IPS DF 6.9 (cell line): ENCODE measurements around the gene DDX6.
"Not testable (repeated sequence)": the region's sequence is repeated elsewhere in the genome, so short reads cannot be mapped to it uniquely, and the experiment has no call there.

ENCODE experiments used
- DNase-seq: peaks from one replicate; pipeline ENCODE4 v3.0.0-alpha.2; 2013; ENCODE audit warnings: low read depth, low spot score
- H3K27ac ChIP-seq: one replicate; pipeline ENCODE4 v1.5.1; 2013; ENCODE audit warnings: low read length, control low read depth
- H3K27me3 ChIP-seq: 2 replicates; pipeline ENCODE4 v1.6.1; 2013; ENCODE audit warnings: mild to moderate bottlenecking, low read length; ENCODE audit not compliant: control insufficient read depth, insufficient read depth
- H3K36me3 ChIP-seq: 2 replicates; pipeline ENCODE4 v1.6.1; 2013; ENCODE audit warnings: low read length; ENCODE audit not compliant: control insufficient read depth, insufficient read depth
- H3K4me1 ChIP-seq: 2 replicates; pipeline ENCODE4 v1.6.1; 2013; ENCODE audit warnings: low read length; ENCODE audit not compliant: control insufficient read depth, insufficient read depth
- H3K4me3 ChIP-seq: 2 replicates; pipeline ENCODE4 v1.5.1; 2013; ENCODE audit warnings: mild to moderate bottlenecking, low read length
- H3K9me3 ChIP-seq: 2 replicates; pipeline ENCODE4 v1.6.1; 2013; ENCODE audit warnings: low read length, inconsistent platforms; ENCODE audit not compliant: control insufficient read depth, insufficient read depth
- WGBS: extraction: QIAGEN DNeasy Blood & Tissue Kit; methylation state at CpG from one replicate; pipeline ENCODE4 v1.1.7; 2013; ENCODE audit warnings: mixed read lengths, missing lambda C conversion rate; ENCODE audit not compliant: insufficient read length, insufficient coverage; 5-methylcytosine and 5-hydroxymethylcytosine counted together

Gene DDX6

DNA sequence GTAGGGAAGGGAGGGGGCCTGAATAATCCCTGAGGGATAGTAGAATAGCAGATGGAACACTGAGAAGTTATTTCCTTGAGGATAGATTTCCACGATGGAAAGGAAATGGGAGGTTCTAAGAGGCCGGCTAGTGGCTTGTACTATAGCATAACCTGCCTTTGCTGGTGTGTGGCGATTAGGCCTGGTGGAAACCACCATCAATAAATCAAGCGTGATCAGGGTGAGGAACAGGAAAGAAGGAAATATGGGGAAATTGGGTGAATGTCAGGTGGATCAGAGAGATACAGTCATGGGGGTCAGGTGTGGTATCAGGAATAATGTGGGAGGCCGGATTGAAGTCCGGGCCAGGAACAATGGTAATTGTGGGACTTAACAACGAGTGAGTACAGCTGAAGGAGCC is 72.4 kb downstream of the DDX6 start:
- not testable (repeated sequence) for H3K27ac ChIP-seq, H3K4me3 ChIP-seq, H3K9me3 ChIP-seq, H3K27me3 ChIP-seq, DNase-seq, H3K36me3 ChIP-seq, H3K4me1 ChIP-seq
- no CpG with 5 or more reads among the region's 7 CpGs for WGBS

DNA sequence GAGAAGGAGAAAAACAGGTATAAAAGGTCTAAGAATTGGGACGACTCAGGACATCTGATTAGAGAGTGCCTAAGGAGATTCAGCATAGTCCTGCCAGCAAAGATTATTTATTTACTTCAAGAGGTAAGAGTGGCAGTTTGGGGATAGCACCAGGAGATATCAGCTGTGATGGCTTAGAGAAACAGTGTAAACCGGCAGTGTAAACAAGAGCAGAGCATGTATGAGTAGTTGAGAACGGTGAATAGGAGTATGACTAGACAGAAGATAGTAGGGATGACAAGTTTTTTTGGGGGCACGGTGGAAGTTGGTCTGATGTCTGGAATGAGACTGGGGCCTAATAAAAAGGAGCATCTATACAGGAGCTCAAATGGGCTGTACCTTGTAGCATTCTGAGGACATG is 73.2 kb downstream of the DDX6 start:
- WGBS = no CpG with 5 or more reads among the region's 4 CpGs
- H3K4me1 ChIP-seq, H3K27ac ChIP-seq, H3K4me3 ChIP-seq, H3K27me3 ChIP-seq, H3K36me3 ChIP-seq, DNase-seq, H3K9me3 ChIP-seq: not testable (repeated sequence)

DNA sequence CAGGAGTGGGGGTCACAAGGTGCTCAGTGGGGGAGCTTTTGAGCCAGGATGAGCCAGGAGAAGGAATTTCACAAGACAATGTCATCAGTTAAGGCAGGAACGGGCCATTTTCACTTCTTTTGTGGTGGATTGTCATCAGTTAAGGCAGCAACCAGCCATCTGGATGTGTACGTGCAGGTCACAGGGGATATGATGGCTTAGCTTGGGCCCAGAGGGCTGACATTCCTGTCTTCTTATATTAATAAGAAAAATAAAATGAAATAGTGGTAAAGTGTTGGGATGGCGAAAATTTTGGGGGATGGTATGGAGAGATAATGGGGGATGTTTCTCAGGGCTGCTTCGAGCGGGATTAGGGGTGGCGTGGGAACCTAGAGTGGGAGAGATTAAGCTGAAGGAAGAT is 73.7 kb downstream of the DDX6 start:
- not testable (repeated sequence) for DNase-seq, H3K27me3 ChIP-seq, H3K36me3 ChIP-seq, H3K4me1 ChIP-seq, H3K9me3 ChIP-seq, H3K4me3 ChIP-seq, H3K27ac ChIP-seq
- 100% methylated on average over 1 of the region's 6 CpGs for WGBS

DNA sequence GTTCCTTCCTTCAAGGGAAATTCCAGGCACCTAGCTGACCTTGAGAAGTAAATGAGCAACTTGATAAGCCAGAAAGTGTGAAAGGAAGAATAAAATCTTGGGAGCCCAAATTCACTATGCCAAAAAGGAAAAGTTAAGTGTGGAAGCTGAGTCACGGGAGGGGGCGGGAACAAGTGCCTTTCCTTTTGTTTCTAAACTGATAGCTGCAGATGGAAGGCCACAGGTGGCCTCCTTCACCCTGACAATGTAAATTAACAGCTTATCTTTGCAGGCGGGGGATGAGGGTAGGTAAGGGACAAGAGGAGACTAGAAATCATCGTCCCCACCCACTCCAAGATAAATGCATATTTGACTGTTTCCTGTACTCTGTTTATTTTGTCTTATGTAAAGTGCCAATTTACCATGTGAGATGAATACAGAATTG is 75.1 kb downstream of the DDX6 start:
- H3K4me1 ChIP-seq = peaks cover 2% of the 10 kb centered on the region; the same call in 1 of the 2 replicates
- H3K27ac ChIP-seq = peak overlapping the region; percentile 84
- DNase-seq = peak; percentile 83
- no peaks in the 10 kb centered on the region for H3K36me3 ChIP-seq
- no peaks in the 10 kb centered on the region for H3K27me3 ChIP-seq
- no peaks in the 10 kb centered on the region for H3K9me3 ChIP-seq
- H3K4me3 ChIP-seq = no peak overlapping the region
- no CpG with 5 or more reads among the region's 4 CpGs for WGBS

DNA sequence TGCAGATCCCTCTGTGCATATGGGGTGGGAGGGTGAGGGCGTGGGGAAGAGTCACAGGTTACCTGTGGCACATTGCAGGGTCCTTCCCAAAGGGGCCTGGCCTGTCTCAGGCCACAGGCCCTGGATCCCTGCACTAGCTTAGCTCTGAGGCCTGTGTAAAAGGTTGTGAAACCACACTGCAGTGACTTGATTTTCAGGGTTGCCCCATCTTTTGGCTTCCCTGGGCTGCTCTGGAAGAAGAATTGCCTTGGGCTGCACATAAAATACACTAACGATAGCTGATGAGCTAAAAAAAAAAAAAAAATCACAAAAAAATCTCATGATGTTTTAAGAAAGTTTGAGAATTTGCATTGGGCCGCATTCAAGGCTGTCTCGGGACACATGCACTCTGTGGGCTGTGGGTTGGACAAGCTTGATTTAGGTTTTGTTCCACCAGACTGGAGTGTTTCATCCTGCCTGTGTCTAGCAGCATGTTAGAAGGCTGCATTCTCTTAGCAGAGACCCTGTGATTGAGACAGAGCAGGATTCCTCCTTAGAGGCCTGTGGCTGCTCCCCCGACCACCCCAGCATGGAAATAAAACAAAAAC is 75.6 kb downstream of the DDX6 start:
- Histone ChIP-seq H3K27ac (peak overlapping the region; percentile 84), H3K9me3 (no peaks in the 10 kb centered on the region), H3K4me3 (no peak overlapping the region), H3K36me3 (no peaks in the 10 kb centered on the region), H3K4me1 (peaks cover 2% of the 10 kb centered on the region; the same call in 1 of the 2 replicates), H3K27me3 (no peaks in the 10 kb centered on the region)
- no CpG with 5 or more reads among the region's 5 CpGs for WGBS
- DNase-seq = no peak

DNA sequence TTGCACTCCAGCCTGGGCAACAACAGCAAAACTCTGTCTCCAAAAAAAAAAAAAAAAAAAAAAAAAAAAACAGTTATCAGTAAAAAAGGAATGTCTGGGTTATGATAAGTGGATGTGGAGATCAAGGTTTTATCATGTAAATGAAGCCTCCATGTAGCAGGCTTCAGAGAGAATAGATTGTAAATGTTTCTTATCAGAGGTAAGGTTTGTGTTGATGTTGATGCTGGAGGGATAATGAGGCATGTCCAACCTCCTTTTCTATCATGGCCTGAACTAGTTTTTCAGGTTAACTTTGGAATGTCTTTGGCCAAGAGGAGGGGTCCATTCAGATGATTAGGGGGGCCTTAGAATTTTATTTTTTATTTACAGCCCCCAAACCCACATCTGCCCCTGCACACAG is 76.1 kb downstream of the DDX6 start:
- Histone ChIP-seq H3K36me3 (no peaks in the 10 kb centered on the region), H3K4me1 (peaks cover 2% of the 10 kb centered on the region; the same call in 1 of the 2 replicates), H3K9me3 (no peaks in the 10 kb centered on the region), H3K27ac (peak overlapping the region; percentile 84), H3K27me3 (no peaks in the 10 kb centered on the region), H3K4me3 (no peak overlapping the region)
- no peak for DNase-seq

DNA sequence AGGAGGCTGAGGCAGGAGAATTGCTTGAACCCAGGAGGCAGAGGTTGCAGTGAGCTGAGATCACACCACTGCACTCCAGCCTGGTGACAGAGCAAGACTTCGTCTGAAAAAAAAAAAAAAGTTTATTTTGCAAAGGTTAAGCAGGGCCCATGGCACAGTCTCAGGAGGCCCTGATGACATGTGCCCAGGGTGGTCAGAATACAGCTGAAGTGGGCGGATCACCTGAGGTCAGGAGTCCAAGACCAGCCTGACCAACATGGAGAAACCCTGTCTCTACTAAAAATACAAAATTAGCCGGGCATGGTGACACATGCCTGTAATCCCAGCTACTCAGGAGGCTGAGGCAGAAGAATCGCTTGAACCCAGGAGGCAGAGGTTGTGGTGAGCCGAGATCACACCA is 76.5 kb downstream of the DDX6 start:
- WGBS = no CpG with 5 or more reads among the region's 5 CpGs
- not testable (repeated sequence) for H3K27ac ChIP-seq

DNA sequence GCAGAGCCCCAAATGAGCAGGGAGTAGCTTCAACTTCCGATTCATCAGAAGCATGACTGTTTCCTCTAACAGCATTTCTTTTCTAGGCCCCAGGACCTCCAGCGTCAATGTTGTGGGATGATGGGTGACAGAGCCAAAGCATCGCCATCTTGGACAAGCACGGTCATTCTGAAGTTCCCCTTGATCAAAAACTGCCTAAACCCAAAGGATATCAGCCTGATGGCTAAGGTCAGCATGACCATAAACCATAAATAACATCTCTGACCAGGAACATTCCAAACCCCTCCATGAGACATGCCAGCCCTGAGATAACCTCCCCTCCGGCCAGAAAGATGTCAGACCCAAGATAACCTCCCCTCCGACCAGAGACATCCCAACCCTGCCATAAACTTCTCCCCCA is 82.7 kb downstream of the DDX6 start:
- DNase-seq = no peak
- 0 out of 2 replicates have a peak, but pooled peaks cover 2% of the 10 kb centered on the region for H3K4me1 ChIP-seq
- no peak overlapping the region for H3K27ac ChIP-seq
- whole genome bisulfite sequencing = no CpG with 5 or more reads among the region's 6 CpGs
- H3K27me3 ChIP-seq = no peaks in the 10 kb centered on the region
- no peak overlapping the region for H3K4me3 ChIP-seq
- no peaks in the 10 kb centered on the region for H3K36me3 ChIP-seq
- no peaks in the 10 kb centered on the region for H3K9me3 ChIP-seq

More for the DNA sequence above, 76.5 kb downstream of the DDX6 start:
- not testable (repeated sequence) for H3K9me3 ChIP-seq, H3K4me3 ChIP-seq, H3K4me1 ChIP-seq, H3K27me3 ChIP-seq, DNase-seq, H3K36me3 ChIP-seq

DNA sequence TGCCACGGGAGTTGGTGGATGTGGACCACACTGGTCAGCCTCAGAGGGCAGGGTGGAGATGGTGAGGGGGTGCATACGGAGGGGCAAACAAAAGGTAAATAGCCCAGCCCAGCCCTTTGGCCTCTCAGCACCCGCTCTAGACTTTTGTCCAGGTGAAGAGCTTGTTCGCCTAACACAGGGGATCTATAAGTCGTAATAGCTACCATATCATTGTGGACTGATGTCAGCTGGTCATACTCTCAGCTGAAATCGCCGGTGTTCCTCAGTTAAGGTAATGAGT is 84.5 kb downstream of the DDX6 start:
- DNase-seq = no peak
- Histone ChIP-seq H3K4me1 (0 out of 2 replicates have a peak, but pooled peaks cover 2% of the 10 kb centered on the region), H3K9me3 (no peaks in the 10 kb centered on the region), H3K36me3 (no peaks in the 10 kb centered on the region), H3K4me3 (no peak overlapping the region), H3K27me3 (no peaks in the 10 kb centered on the region), H3K27ac (no peak overlapping the region)
- no CpG with 5 or more reads among the region's 7 CpGs for WGBS

DNA sequence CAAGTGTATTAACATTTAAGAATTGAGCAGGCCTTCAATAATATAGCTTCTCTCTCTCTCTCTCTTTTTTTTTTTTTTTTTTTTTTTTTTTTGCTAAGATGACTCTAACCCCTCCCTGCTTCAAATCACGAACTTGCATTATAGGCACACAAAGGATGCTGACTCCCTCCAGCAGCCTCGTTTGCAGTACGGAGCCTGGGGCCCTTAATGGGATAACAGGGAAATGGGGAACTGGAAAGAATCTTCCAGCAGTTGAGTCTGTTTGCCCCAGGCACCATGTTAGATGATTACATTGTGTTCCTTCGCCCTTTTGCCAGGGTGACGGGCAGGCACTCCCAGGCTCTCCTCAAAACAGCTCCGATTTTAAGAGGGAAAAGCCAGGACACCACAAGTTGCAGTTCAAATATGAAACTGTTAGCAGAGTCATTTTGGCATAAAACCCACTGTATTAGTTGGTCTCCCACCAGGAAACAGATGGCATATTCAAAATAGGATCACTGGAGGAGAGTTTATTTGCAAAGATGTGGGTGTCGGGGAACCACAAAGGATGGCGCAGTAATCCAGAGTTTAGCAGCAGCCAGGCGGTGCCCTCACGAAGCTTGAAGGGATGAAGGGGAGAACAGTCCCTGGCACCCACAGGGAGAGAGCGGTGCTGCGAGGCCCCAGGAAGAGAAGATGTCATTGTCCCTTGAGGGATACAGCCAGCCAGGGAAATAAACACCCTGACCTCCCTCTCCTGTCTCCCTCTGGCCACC is 85.0 kb downstream of the DDX6 start:
- DNase-seq = no peak
- H3K4me1 ChIP-seq = 0 out of 2 replicates have a peak, but pooled peaks cover 2% of the 10 kb centered on the region
- no peaks in the 10 kb centered on the region for H3K9me3 ChIP-seq
- no peak overlapping the region for H3K27ac ChIP-seq
- H3K4me3 ChIP-seq = no peak overlapping the region
- no CpG with 5 or more reads among the region's 12 CpGs for WGBS
- H3K36me3 ChIP-seq = no peaks in the 10 kb centered on the region
- no peaks in the 10 kb centered on the region for H3K27me3 ChIP-seq
